ENCODE measurements around the gene MPPED1. TPM values are rescaled to one million over a fixed set of nuclear protein-coding genes. Genes with fewer than 3 reads are reported as not detected.

The MPPED1 gene
- total RNA-seq, 1 donor from 2014 or later: not detected

DNA sequence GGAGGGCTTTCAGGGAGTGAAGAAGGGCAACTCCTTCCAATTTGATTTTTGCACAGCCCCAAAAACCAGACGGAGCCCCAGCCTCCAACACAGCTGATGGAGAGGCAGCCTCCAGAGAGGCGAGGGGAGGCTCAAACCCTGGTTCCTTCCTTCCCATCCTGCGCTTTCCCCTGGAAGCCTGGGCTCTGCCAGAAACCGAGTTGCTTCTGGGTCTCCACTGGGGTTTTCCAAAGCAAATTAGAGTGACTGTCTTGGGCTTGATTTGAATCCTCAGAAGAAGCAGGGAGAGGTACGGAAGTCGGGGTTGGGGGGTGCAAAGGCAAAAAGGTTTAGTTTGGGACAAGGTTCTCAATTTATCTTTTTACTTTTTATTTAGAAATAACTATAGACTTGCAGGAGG is 129.2 kb downstream of the MPPED1 start:
- DNase-seq: no peak
- no peaks in the 10 kb centered on the region for H3K9me3 Mint-ChIP-seq
- H3K27ac Mint-ChIP-seq: no peak overlapping the region
- H3K4me3 Mint-ChIP-seq: no peak overlapping the region
- H3K36me3 Mint-ChIP-seq (ENCODE audit: low read depth): no peaks in the 10 kb centered on the region
- no peaks in the 10 kb centered on the region for H3K27me3 Mint-ChIP-seq
- H3K4me1 Mint-ChIP-seq: no peaks in the 10 kb centered on the region
- intact Hi-C loops (cut with micrococcal nuclease): no loop called here

DNA sequence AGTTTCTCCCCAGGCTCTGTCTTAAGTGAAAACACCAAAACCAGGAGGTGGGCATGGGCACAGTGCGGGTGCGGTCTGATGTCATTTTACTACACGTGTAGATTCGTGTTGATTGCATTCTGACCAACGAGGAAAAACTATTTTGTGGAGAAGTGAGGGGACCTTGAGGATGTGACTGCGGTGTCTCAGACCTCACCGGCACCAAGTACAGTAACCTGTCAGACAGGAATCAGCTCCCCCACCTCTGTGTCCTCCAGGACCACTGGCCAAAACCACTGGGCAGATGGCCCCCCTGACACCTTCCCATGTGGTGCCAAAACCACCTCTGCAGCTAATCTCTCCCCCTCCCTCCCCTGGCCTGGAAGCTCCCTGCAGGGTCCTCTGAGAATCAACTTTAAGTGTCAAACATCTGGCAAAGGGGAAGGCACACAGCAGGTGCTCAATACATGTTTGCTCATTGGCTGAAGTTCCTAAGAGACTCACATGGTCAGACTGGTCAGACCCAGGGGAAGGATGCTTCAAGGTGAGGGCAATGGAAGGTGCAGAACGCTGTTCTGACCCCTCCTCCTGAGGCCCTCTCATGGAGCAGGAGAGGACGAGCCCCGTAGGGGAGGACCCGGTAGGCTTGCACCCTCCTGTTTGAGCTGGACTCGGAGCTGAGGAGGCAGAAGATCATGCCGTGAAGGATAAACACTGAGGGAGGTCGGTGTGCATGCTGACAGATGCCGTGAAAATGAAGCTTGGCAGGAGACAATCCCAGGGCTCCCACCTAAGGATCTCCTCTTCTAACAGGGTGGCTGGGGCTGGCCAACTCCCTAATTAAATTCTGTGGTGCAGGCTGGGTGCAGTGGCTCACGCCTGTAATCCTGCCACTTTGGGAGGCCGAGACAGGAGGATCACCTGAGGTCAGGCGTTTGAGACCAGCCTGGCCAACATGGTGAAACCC is 129.9 kb downstream of the MPPED1 start:
- no peak for DNase-seq
- no peaks in the 10 kb centered on the region for H3K4me1 Mint-ChIP-seq
- H3K9me3 Mint-ChIP-seq: no peaks in the 10 kb centered on the region
- H3K4me3 Mint-ChIP-seq: no peak overlapping the region
- intact Hi-C loops (cut with micrococcal nuclease): no loop called here
- H3K36me3 Mint-ChIP-seq (ENCODE audit: low read depth): no peaks in the 10 kb centered on the region
- no peak overlapping the region for H3K27ac Mint-ChIP-seq
- no peaks in the 10 kb centered on the region for H3K27me3 Mint-ChIP-seq

DNA sequence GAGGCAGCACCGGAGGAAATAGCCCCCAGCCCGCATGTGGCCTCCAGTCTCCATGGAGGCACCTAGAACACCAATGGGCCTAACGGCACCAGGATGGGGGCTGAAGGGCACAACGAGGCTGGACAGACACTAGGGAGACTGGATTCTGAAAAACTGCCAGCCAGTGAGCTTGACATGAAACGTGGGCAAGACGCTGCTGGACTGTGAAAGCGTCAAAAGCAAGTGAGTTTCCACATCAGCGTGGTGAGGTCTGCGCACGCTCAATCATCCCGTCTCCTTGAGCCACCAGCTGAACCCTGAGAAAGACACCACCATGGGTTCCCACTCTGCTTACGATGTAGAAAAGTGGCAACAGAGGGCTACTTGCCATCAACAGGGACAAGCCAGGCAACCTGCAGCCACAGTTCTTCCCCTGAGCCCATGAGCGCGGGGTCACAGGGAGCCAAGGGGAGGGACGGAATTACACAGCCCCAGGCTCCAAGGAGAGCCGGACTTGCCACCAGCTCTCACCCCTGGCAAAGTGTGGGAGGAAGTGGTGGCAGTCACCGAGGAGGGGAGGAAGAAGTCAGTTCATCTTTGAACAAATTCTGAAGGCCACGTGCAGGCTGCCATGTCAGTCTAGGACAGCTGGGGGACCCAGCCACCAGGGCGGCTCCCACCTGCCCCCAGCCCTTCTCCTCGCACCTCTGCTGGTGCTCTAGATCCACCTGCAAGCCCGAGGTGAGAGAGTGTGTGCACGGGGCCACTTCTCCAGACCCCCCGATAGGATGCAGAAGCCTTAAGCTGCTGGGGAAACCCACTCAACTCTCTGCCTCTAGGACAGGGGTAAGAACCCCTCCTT is 131.1 kb downstream of the MPPED1 start:
- Mint-ChIP-seq H3K4me1 (no peaks in the 10 kb centered on the region), H3K27me3 (no peaks in the 10 kb centered on the region), H3K4me3 (no peak overlapping the region)

GRCh38 chr22:43543522-43544288 is 131.9 kb downstream of the MPPED1 start:
- no peaks in the 10 kb centered on the region for H3K4me1 Mint-ChIP-seq
- intact Hi-C loops (cut with micrococcal nuclease): no loop called here
- H3K9me3 Mint-ChIP-seq: no peaks in the 10 kb centered on the region
- no peak overlapping the region for H3K4me3 Mint-ChIP-seq
- no peak for DNase-seq
- no peaks in the 10 kb centered on the region for H3K27me3 Mint-ChIP-seq
- no peak overlapping the region for H3K27ac Mint-ChIP-seq
- no peaks in the 10 kb centered on the region for H3K36me3 Mint-ChIP-seq (ENCODE audit: low read depth)

More for the DNA sequence above, 131.1 kb downstream of the MPPED1 start:
- no peaks in the 10 kb centered on the region for H3K36me3 Mint-ChIP-seq (ENCODE audit: low read depth)
- no peaks in the 10 kb centered on the region for H3K9me3 Mint-ChIP-seq
- intact Hi-C loops (cut with micrococcal nuclease): no loop called here
- H3K27ac Mint-ChIP-seq: no peak overlapping the region
- DNase-seq: no peak

GRCh38 chr22:43544289-43544673 is 132.5 kb downstream of the MPPED1 start:
- Mint-ChIP-seq H3K4me3 (no peak overlapping the region), H3K9me3 (no peaks in the 10 kb centered on the region), H3K36me3 (ENCODE audit: low read depth) (no peaks in the 10 kb centered on the region), H3K27ac (no peak overlapping the region), H3K4me1 (no peaks in the 10 kb centered on the region), H3K27me3 (no peaks in the 10 kb centered on the region)
- no peak for DNase-seq
- intact Hi-C loops (cut with micrococcal nuclease): no loop called here

- intact Hi-C loops (cut with micrococcal nuclease): no loop called here
- Mint-ChIP-seq H3K27ac (no peak overlapping the region), H3K9me3 (no peaks in the 10 kb centered on the region), H3K27me3 (no peaks in the 10 kb centered on the region), H3K36me3 (ENCODE audit: low read depth) (no peaks in the 10 kb centered on the region), H3K4me3 (no peak overlapping the region), H3K4me1 (no peaks in the 10 kb centered on the region)
- DNase-seq: no peak
Observed at GRCh38 chr22:43546186-43546585, 134.4 kb downstream of the MPPED1 start.

DNA sequence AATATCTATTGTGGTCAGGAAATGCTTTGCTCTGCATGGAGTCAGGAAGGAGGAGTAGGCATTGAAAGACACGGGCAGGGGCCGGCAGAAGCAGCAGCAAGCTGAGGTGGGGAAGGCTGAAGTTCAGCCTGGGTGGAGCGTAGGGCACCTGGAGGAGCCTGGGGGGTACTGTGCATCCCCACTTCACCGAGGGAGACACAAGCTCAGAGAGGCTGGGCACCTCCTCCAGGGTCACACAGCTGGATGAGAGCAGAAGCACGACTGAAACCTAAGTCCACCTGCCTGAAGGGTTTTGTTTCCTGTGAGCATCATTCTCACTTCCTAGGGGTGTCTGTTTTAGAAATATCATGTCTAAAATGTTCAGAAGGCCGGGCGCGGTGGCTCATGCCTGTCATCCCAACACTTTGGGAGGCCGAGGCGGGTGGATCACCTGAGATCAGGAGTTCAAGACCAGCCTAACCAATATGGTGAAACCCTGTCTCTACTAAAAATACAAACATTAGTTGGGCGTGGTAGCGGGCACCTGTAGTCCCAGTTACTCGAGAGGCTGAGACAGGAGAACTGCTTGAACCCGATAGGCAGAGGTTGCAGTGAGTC is 138.3 kb downstream of the MPPED1 start:
- Mint-ChIP-seq H3K4me3 (no peak overlapping the region), H3K27me3 (no peaks in the 10 kb centered on the region), H3K27ac (no peak overlapping the region), H3K4me1 (no peaks in the 10 kb centered on the region), H3K9me3 (no peaks in the 10 kb centered on the region), H3K36me3 (ENCODE audit: low read depth) (no peaks in the 10 kb centered on the region)
- intact Hi-C loops (cut with micrococcal nuclease): no loop called here
- no peak for DNase-seq

- H3K27me3 Mint-ChIP-seq: no peaks in the 10 kb centered on the region
- intact Hi-C loops (cut with micrococcal nuclease): no loop called here
- H3K4me3 Mint-ChIP-seq: no peak overlapping the region
- H3K36me3 Mint-ChIP-seq (ENCODE audit: low read depth): no peaks in the 10 kb centered on the region
- no peaks in the 10 kb centered on the region for H3K9me3 Mint-ChIP-seq
- DNase-seq: no peak
- no peaks in the 10 kb centered on the region for H3K4me1 Mint-ChIP-seq
- no peak overlapping the region for H3K27ac Mint-ChIP-seq
Observed at GRCh38 chr22:43550672-43551071, 138.9 kb downstream of the MPPED1 start.

DNA sequence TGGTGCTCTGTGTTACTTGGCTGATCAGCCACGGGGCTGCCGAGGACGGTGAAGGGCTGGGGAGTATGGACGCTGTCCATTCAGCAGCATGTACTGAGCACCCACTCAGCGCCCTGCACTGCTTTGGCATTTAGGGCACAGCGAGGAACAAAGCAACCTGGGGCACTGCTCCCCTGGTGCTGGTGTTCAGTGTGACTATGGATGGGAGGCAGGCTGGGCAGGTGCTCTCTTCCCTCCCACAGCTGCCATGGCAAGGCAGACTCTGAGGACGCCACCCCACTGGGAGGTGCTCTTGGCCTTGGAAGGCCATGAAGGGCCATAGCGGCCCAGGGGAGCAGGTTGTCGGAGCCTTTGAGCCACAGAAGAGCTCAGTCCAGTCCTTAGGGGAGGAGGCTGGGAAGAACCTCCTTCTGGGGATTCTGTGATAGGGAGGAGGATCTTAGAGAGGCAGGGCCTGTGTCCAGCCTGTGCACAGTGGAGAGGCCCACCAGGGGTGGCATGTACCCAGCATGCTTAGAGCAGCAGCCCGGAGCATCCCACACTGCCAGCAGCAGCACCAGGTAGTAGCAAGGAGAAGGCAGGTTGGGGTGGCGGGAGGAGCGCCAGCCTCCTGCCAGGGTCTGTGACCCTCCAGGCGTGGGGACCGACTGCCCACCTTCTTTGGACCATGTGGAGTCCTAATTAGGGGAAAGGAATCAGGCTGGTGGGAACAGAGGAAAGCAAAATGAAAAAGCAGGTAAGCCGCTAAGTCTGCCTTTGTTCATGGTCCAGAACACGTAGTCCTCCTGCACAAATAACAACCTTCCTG is 141.8 kb downstream of the MPPED1 start:
- no peaks in the 10 kb centered on the region for H3K4me1 Mint-ChIP-seq
- H3K36me3 Mint-ChIP-seq (ENCODE audit: low read depth): no peaks in the 10 kb centered on the region
- H3K9me3 Mint-ChIP-seq: no peaks in the 10 kb centered on the region
- no peak for DNase-seq
- no peak overlapping the region for H3K27ac Mint-ChIP-seq
- H3K27me3 Mint-ChIP-seq: no peaks in the 10 kb centered on the region
- intact Hi-C loops (cut with micrococcal nuclease): no loop called here
- no peak overlapping the region for H3K4me3 Mint-ChIP-seq

DNA sequence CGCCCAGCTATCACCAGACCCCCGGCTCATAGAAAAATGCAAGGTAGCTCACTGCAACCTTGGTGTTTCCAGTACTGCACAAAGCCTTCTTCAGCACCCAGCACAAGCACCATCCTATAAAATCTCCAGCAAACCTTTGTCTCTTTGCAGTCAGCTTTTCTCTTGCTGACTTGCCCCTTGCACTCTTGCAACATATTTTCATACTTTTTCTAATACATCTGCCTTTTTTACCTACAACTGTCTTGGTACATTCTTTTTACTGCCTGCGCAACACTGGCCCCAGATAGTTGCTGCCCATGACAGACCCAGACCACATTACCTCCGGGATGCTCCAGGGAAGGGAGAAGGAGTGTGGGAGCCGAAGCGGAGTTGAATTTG is 142.4 kb downstream of the MPPED1 start:
- Mint-ChIP-seq H3K4me3 (no peak overlapping the region), H3K27me3 (no peaks in the 10 kb centered on the region), H3K27ac (no peak overlapping the region), H3K9me3 (no peaks in the 10 kb centered on the region), H3K36me3 (ENCODE audit: low read depth) (no peaks in the 10 kb centered on the region), H3K4me1 (no peaks in the 10 kb centered on the region)
- no peak for DNase-seq
- intact Hi-C loops (cut with micrococcal nuclease): no loop called here

GRCh38 chr22:43554694-43555365 is 143.0 kb downstream of the MPPED1 start:
- H3K4me3 Mint-ChIP-seq: no peak overlapping the region
- no peak overlapping the region for H3K27ac Mint-ChIP-seq
- no peaks in the 10 kb centered on the region for H3K36me3 Mint-ChIP-seq (ENCODE audit: low read depth)
- no peaks in the 10 kb centered on the region for H3K27me3 Mint-ChIP-seq
- intact Hi-C loops (cut with micrococcal nuclease): no loop called here
- H3K4me1 Mint-ChIP-seq: no peaks in the 10 kb centered on the region
- DNase-seq: no peak
- no peaks in the 10 kb centered on the region for H3K9me3 Mint-ChIP-seq

DNA sequence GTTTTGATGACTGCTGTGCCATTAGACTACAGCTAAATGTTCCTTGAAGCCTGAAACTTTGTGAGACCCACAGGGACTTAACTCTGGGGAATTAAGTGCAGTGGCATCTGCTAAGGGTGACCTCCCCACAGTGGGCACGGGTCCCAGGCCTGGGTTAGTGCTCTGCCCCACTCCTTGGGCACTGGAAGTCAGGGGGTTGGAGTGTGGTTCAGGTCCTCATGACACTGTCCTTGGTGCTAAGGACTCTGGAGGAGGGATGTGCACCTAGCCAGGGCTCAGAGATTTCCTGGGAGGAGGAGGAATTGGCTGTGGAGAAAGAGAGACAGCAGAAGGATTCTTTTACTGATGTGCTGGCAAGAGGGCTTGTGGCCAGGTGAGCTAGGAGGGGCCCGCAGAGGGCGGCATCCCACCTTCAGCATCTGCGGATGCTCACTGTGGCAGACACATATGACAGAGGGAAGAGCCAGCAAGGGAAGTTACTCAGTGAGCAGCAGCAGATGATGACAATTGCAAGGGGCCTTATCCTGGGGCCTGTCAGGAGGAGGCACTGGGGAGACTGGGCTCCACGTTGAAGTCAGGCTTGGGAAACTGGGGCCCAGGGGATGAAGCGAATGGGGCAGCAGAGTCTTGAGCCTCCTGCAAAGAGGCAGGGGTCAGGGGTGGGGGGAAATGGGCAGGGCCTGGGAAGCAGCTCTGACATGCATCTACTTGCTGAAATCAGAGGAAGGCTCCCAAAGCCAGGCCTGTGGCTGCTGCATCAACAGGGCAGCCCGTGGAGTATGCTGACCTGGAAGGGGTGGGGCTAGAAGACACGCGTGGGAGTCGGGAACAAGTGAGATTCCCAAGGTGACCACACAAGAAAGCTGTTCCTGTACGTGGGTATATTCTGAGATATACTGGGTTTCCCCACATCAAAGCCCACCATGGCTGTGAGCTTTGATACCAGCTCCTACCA is 144.0 kb downstream of the MPPED1 start:
- H3K4me3 Mint-ChIP-seq: no peak overlapping the region
- H3K9me3 Mint-ChIP-seq: no peaks in the 10 kb centered on the region
- intact Hi-C loops (cut with micrococcal nuclease): no loop called here
- H3K27ac Mint-ChIP-seq: peak overlapping the region; percentile 11
- no peak for DNase-seq
- no peaks in the 10 kb centered on the region for H3K4me1 Mint-ChIP-seq
- no peaks in the 10 kb centered on the region for H3K27me3 Mint-ChIP-seq
- H3K36me3 Mint-ChIP-seq (ENCODE audit: low read depth): no peaks in the 10 kb centered on the region

Data from activated CD4-positive, alpha-beta T cell treated with anti-CD3 and anti-CD28 coated beads, Interleukin-2, amount 10 ng/mL, durations not matched to agents 24 days and 14 days (primary cell).